Activated T-cell treated with anti-CD3 and anti-CD28 coated beads, Interleukin-2, amount 50 U/mL, for 72 hours (primary cell): ENCODE measurements around the gene ZNF70. TPM values are rescaled to one million over a fixed set of nuclear protein-coding genes. Genes with fewer than 3 reads are reported as not detected.

Experiments used
- ATAC-seq, 2 donors: fragments of 150-1000 bp; cut with Tn5 transposase; replicated peaks in 1 of 2; 2 replicates each; pipeline ENCODE4 v1.10.0; 2021; ENCODE audit warnings: moderate library complexity in 2 of 2, mild to moderate bottlenecking in 1 of 2
- DNase-seq, 2 donors: peaks; one replicate each; pipeline ENCODE4 v3.0.0; 2021 to 2022; ENCODE audit warnings: mixed read lengths in 1 of 2
- H3K27ac Mint-ChIP-seq: one replicate; pipeline ENCODE4 v1.8.0; 2022; ENCODE audit warnings: mild to moderate bottlenecking, moderate library complexity, mixed read lengths
- H3K27me3 Mint-ChIP-seq: one replicate; pipeline ENCODE4 v1.8.0; 2022; ENCODE audit warnings: low read depth, mixed read lengths
- H3K36me3 Mint-ChIP-seq, 2 donors: one replicate each; pipeline ENCODE4 v1.8.0; 2022; ENCODE audit warnings: mixed read lengths in 2 of 2, mild to moderate bottlenecking in 1 of 2; ENCODE audit not compliant: insufficient read depth in 2 of 2
- H3K4me1 Mint-ChIP-seq: one replicate; pipeline ENCODE4 v1.8.0; 2022; ENCODE audit warnings: low read depth, mixed read lengths
- H3K4me3 Mint-ChIP-seq, 2 donors: one replicate each; pipeline ENCODE4 v1.8.0; 2022; ENCODE audit warnings: mild to moderate bottlenecking in 2 of 2, mixed read lengths in 2 of 2, moderate library complexity in 2 of 2
- H3K9me3 Mint-ChIP-seq, 2 donors: one replicate each; pipeline ENCODE4 v1.8.0; 2022; ENCODE audit warnings: mixed read lengths in 2 of 2
- total RNA-seq, 2 donors: library from RNA; stranded (reverse); gene quantifications; one replicate each; pipeline ENCODE4 v1.2.3, GENCODE V29; 2022

The ZNF70 gene
- total RNA-seq, 2 donors from 2014 or later: 1.6 to 1.8 TPM

DNA sequence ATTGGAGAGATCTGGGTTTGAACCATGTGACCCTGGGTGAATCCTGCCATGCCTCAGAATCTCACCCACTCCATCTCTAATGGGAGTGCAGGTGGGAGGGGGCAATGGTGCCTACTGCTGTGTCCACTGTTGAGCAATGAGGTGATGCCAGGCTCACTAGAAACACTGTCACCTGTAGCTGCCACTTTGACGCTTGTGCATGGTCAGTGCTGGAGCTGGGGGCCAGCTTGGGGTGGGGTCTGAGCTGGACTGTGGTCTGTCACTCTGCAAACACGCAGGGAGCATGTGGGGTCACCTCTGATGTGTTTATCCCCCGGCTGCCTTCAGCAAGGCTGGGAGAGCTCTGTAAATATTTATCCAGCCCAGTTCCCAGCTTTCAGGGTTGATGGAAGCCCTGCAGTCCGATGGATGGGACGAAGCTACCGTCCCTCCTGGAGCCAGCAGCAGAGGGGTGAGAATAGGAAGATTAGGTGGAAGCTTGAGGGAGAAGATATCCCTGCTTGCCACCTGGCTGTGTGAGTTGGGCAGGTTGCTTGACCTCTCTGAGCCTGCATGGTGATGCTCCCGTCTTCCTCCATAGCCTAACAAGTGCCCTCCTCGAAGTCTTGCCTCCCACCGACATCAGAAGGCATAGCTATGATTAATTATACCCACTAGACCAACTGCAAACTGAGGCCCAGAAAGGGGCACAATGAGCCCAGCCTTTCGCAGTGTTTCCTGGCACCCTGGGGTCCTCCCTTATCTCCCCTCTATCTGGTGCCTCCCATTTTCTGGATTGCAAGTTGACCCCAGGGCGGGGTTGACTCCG lies 23.4 kb upstream of the ZNF70 start:
- Mint-ChIP-seq H3K9me3 (no peaks in the 10 kb centered on the region), H3K4me1 (peaks cover 4% of the 10 kb centered on the region), H3K27me3 (peaks cover 9% of the 10 kb centered on the region), H3K4me3 (no peak overlapping the region), H3K36me3 (no peaks in the 10 kb centered on the region), H3K27ac (no peak overlapping the region)
- DNase-seq (no peak), ATAC-seq (no peak)

DNA sequence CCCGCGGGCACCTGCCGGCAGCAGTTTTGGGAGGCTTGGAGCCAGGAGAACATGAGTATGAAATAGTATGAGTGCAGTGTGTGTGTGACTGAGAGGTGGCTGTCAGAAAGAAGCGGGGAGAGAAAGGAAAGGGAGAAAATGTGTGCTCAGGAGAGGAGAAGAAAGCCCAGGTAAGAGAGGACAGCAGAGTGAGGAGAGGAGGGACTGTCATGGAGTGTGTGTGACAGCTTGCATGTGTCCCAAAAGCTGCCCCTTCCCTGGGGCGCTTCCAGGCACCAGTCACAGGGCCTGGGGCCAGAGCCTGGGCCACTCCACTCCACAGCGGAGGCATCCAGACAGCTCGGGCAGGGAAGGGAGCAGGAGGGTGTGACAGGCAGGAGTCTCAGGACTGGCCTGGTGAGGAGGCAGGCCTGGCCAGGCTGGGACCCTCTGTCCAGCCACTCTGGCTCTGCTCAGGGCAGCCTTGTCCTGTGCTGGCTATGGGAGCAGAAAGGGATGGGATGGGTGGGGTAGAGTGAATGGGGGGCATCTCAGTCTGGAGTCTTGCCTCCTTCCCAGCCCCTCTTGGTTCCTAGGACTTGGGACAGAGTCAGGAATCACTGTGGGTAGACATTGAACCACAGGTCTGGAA lies 22.7 kb upstream of the ZNF70 start:
- no peaks in the 10 kb centered on the region for H3K9me3 Mint-ChIP-seq

DNA sequence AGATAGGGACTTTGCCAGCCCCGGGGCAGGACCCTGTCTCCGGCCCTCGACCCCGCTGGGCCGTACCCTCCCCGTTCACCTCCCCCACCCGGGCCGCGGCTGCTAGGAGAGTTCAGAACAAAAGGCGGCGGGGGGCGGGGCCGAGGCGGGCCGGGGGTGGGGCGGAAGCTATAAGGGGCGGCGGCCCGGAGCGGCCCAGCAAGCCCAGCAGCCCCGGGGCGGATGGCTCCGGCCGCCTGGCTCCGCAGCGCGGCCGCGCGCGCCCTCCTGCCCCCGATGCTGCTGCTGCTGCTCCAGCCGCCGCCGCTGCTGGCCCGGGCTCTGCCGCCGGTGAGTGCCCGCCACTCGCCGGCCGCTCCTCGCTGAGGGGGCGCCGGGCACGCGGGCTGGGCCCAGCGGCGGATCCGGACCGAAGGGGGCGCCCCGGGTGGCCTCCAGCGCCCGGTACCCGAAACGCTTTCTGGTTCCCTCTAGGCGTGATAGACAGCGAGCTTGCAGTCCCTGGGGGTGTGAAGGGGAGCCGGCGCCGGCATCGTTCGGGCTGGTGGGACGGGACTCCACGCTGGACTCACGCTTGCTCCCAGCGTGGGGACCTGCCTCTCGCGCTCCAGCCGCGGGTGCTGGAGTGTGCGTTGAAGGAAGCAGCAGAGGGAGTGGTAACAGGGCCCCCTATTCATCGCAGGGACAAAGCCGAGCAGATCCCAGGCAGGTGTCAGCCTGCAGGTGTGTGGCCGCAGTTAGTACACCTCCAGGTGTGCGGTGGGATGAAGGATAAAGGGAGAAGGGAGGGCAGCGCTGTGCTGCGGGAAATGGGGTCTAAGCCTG lies 21.9 kb upstream of the ZNF70 start, which contains the start of gene MMP11:
Gene MMP11 (plus strand): TSS at position 201 of the 825 bp plus-strand sequence. CDS start 22 bp downstream, at position 223.
- Mint-ChIP-seq H3K4me1 (peaks cover 4% of the 10 kb centered on the region), H3K27me3 (peaks cover 9% of the 10 kb centered on the region), H3K27ac (no peak within 1 kb of the TSS), H3K9me3 (no peaks in the 10 kb centered on the region), H3K36me3 (no peaks in the 10 kb centered on the region), H3K4me3 (peak within 1 kb of the TSS; percentile 71 to 76)
- peak; percentile 57 for DNase-seq
- ATAC-seq: peak; percentile 70 to 72

More for the DNA sequence above, 22.7 kb upstream of the ZNF70 start:
- no peak for DNase-seq
- Mint-ChIP-seq H3K4me1 (peaks cover 4% of the 10 kb centered on the region), H3K27ac (no peak overlapping the region), H3K4me3 (peak overlapping the region in 1 of 2 donors; percentile 63), H3K27me3 (peaks cover 9% of the 10 kb centered on the region), H3K36me3 (no peaks in the 10 kb centered on the region)
- no peak for ATAC-seq

DNA sequence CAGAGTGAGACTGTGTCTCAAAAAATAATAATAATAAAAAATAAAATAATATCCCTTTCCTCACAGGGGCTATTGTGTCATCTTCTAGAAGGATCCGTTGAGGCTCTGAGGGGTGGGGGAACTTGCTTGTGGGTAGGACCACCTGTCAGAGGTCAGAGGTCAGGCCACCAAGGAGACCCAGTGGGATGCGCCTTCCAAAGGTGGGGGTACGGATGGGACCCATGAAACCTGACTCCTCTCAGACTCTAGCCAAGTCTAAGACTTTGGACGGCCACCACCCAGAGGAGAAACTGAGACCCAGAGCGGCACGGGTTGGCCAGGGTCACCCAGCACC lies 21.4 kb upstream of the ZNF70 start:
- DNase-seq (no peak), ATAC-seq (no peak)
- peak overlapping the region; percentile 71 to 76 for H3K4me3 Mint-ChIP-seq
- no peak overlapping the region for H3K27ac Mint-ChIP-seq
- H3K36me3 Mint-ChIP-seq: no peaks in the 10 kb centered on the region
- no peaks in the 10 kb centered on the region for H3K9me3 Mint-ChIP-seq
- H3K27me3 Mint-ChIP-seq: peaks cover 9% of the 10 kb centered on the region
- H3K4me1 Mint-ChIP-seq: peaks cover 4% of the 10 kb centered on the region

DNA sequence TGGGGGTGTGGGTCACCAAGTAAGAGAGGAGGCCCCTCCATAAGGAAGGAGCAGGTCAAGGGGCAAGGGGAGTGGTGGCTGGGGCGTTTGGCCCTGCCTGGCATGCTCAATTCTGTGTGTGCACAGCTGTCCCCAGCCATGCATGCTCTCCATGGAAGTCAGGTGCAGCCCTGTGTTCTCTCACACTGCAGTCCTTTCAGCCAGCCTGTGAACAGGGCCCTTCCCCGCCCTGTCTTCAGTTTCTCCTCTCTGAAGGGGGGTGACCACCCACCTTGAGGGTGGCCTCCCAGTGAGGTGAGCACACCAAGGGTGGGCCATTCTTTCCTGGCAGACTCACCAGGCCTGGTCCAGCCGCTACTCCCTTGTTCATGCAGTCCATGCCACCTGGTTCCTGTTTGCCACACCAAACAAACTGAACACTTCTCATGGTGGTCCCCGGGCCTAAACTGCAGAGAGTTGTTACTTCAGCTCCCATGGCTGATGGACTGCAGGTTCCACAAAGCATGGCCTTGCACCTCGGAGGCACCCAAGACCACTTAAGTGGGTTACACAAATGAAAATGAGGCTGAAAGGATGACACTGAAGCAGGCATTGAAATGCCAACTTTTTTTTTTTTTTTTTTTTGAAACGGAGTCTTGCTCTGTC lies 18.5 kb upstream of the ZNF70 start:
- Mint-ChIP-seq H3K27ac (no peak overlapping the region), H3K4me1 (peaks cover 26% of the 10 kb centered on the region), H3K4me3 (peak overlapping the region in 1 of 2 donors; percentile 92), H3K27me3 (peaks cover 9% of the 10 kb centered on the region), H3K9me3 (no peaks in the 10 kb centered on the region), H3K36me3 (no peaks in the 10 kb centered on the region)
- DNase-seq (no peak), ATAC-seq (no peak)

DNA sequence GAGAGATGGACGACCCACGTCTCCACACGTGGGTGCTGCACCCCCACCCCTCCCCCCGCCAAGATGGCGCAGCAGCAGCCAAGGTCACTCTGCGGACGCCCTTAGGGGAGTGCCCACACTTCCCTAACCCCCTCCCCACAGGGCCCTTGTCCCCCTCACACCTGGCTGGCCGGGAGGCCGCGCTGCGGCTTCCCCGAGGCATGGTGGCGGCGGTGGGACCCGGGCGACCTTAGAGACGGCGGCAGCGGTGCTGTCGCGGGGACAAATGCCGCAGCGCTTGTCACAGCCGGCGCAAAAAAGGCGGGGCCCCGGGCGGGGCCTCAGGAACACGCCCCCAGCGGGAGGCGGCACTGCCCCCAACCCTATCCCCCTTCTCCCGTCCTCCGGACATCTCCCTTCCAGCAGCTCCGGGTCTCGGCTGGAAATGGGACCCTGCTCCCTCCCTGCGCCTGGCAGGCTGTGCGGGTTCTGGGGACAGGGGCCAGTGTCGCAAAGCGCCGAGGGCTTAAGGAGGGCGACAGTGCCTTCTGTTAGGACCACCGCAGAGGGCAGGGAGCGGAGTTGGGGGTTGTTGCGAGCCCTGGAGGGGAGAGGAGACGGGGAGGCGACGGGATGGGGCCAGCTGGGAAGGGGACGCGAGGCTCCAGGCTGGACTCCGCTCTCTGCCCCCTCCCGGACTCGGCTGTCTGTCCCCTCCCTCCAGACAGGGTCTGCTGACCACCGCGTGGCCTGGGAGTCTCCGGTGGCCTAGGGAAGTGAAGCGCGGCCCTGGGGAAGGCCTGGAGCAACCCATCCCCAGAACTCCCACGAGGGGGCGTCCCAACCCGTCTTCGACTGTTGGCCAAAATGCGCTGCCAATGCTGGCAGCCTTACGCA lies 17.0 kb upstream of the ZNF70 start, which contains the start of gene CHCHD10:
Gene CHCHD10 (minus strand): TSS at position 300 of the 876 bp plus-strand sequence. CDS start 98 bp downstream, at position 202.
- H3K4me1 Mint-ChIP-seq: peaks cover 38% of the 10 kb centered on the region
- H3K27me3 Mint-ChIP-seq: peaks cover under 1% of the 10 kb centered on the region
- ATAC-seq (peak; percentile 77 to 80), DNase-seq (peak; percentile 84 to 85)
- H3K36me3 Mint-ChIP-seq: no peaks in the 10 kb centered on the region
- H3K9me3 Mint-ChIP-seq: no peaks in the 10 kb centered on the region
- peak within 1 kb of the TSS; percentile 86 to 92 for H3K4me3 Mint-ChIP-seq
- no peak within 1 kb of the TSS for H3K27ac Mint-ChIP-seq

DNA sequence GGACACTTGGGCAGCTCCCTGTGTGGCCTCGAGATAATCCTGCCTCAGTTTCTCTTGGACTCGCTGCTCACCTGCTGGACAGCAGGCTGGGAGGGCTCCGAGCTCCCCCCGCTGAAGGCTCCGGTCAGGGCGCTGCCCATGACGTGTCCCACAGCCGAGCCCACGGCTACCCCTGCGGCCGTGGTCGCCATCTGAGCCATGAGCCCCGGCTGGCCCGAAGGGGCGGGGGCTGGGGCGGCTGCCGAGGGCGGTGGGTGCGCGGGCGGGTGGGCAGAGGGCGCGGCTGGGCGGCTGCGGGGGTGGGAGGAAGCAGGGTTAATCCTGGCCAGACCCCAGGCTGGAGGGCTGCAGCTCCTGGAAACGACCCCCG lies 16.4 kb upstream of the ZNF70 start:
- Mint-ChIP-seq H3K4me3 (peak overlapping the region; percentile 76 to 92), H3K9me3 (no peaks in the 10 kb centered on the region), H3K27me3 (no peaks in the 10 kb centered on the region), H3K36me3 (no peaks in the 10 kb centered on the region), H3K4me1 (peaks cover 43% of the 10 kb centered on the region), H3K27ac (no peak overlapping the region)
- peak; percentile 8 to 19 for ATAC-seq
- no peak for DNase-seq

DNA sequence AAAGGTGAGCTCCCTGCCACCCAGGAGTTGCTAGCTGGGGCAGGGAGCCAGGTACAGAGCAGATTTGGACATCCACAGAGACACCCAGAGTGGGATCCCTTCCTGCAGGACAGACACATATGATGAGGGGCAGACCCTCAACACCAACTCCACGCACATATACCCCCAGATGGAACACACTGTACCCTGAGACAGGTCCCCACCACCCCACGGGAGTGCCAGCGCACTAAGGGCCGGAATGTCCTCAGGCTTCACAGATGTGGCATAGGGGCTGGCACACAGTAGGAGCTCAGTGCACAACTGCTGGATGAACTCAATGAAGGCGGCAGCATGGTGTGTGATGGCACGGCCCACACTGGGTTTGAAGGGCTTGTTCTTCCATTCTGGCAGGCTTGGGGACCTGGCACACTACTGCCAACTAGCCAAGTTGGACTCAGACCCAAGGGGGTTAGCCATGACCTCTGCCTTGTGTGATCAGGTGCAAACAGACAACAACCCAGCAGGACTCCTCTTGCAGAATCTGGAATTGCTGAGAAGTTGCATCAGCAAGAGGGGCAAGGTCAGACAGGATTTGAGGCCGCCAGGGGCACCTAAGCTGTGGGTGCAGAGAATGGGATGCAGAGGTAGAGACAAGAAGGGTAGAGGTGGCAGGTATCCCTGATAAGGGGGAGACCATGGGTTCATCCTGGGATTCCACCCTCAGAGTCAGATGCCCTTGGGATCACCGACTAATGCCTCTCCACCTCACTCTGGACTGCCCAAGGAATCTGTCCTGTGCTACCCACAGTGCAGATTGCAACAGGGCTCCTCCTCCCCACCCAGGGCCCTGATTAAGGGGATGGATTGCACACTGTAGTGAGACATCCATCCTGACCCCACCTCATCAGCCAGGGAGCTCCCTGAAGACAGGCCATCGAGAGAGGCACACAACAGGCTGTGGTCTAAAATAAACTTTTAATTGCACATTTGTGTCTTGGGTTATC lies 14.3 kb upstream of the ZNF70 start:
- Mint-ChIP-seq H3K4me1 (peaks cover 39% of the 10 kb centered on the region), H3K27ac (no peak overlapping the region), H3K4me3 (peak overlapping the region; percentile 28 to 66), H3K36me3 (no peaks in the 10 kb centered on the region), H3K27me3 (no peaks in the 10 kb centered on the region), H3K9me3 (no peaks in the 10 kb centered on the region)
- DNase-seq (no peak), ATAC-seq (no peak)

DNA sequence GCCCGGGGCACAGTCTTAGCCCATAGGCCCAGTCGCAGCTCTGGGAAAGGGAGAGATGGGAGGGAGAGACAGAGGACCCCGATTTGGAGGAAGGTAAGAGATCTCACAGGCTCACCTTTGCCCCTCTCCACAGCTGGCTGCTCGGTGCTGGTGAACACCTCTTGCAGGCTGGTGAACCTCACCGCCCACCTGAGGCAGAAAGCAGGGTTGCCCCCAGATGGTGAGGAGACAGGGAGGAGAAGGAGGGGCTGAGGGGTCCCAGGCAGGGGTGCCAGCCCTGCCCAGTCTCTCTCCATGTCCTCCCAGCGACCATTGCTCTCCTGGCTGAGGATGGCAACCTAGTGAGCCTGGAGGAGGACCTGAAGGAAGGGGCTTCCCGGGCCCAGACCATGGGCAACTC lies 13.0 kb upstream of the ZNF70 start:
- Mint-ChIP-seq H3K36me3 (no peaks in the 10 kb centered on the region), H3K27me3 (no peaks in the 10 kb centered on the region), H3K9me3 (no peaks in the 10 kb centered on the region), H3K4me1 (peaks cover 39% of the 10 kb centered on the region), H3K4me3 (peak overlapping the region; percentile 59 to 77), H3K27ac (no peak overlapping the region)
- no peak for ATAC-seq
- no peak for DNase-seq

DNA sequence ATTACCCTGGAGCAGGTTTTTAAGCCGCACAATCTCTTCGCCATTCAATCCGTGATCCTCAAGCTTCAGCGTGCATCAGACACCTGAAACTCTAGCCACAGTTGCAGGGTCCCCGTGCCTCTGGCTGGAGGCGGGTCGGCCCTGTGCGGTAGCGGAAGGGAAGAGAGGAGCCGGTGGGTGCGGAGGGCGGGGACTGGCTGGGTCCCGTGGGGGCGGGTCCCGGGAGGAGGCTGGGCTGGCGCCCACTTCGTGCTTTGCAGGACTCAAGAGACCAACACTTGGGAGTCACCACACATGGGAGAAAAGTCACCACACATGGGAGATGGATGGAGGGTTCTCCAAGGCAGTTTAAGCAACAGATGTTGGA lies 12.7 kb upstream of the ZNF70 start:
- Mint-ChIP-seq H3K9me3 (no peaks in the 10 kb centered on the region), H3K4me1 (peaks cover 39% of the 10 kb centered on the region), H3K27ac (no peak overlapping the region), H3K4me3 (peak overlapping the region; percentile 59 to 77), H3K36me3 (no peaks in the 10 kb centered on the region), H3K27me3 (no peaks in the 10 kb centered on the region)
- DNase-seq: peak; percentile 40 to 67
- ATAC-seq: peak; percentile 34 to 51

DNA sequence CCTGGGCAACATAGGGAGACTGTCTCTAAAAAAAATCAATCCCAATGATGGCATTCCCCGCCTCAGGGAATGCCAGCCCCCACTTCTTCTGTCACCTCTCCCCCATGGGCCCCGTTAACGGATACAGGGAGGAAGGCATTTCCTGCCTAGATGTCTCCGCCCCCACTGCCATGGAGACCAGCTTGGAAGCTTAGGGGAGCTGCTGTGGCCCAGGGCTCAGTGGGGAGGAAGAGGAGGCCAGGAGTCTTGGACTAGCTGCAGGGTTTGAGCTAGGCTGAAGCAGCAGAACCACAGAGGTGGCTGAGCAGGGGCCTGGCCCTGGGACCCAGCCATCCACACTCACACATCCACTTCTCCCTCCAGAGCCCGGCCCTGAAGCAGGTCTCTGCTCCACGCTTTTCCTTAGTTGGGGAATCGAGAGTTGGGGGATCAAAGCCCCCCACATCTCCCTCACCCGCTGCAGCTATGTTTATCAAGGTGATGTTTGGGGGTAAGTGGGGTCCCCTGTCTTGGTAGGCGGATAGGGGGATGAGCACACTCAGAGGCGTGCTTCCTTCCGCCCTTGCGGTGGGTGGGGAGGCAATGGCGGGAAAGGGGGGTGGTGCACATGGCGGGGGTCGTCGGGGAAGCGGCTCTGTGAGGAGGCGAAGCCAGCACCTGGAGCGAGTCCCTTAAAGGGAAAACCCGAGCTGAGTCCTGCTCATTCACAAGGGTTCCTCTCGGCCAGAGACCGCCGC lies 12.1 kb upstream of the ZNF70 start, which contains the start of gene C22orf15:
Gene C22orf15 (plus strand): TSS at position 149 of the 737 bp plus-strand sequence. CDS start 317 bp downstream, at position 466.
- H3K9me3 Mint-ChIP-seq: no peaks in the 10 kb centered on the region
- H3K4me1 Mint-ChIP-seq: peaks cover 39% of the 10 kb centered on the region
- ATAC-seq (no peak), DNase-seq (no peak)
- H3K36me3 Mint-ChIP-seq: no peaks in the 10 kb centered on the region
- no peak within 1 kb of the TSS for H3K27ac Mint-ChIP-seq
- H3K4me3 Mint-ChIP-seq: peak within 1 kb of the TSS; percentile 59 to 77
- no peaks in the 10 kb centered on the region for H3K27me3 Mint-ChIP-seq
